OCI-LY1 (cell line): ENCODE data around the gene FGF2.

Experiments used
- CTCF ChIP-seq: fragments of 200-600 bp; sonication (generic), shearing (Covaris generic); IDR thresholded peaks from 2 replicates; pipeline ENCODE4 v1.5.1; 2017; ENCODE audit warnings: mild to moderate bottlenecking, antibody characterized with exemption, low read length, moderate library complexity, mixed read lengths
- EZH2 ChIP-seq: fragments of 200-600 bp; sonication (generic), shearing (Covaris generic); IDR thresholded peaks from 2 replicates; pipeline ENCODE4 v1.8.0; 2017; ENCODE audit warnings: borderline replicate concordance, mixed run types, mild to moderate bottlenecking, antibody characterized with exemption, low read length, moderate library complexity, mixed read lengths

- TF ChIP-seq CTCF = no peak
- no peak for TF ChIP-seq EZH2
These were observed 43.1 kb upstream of the FGF2 start for GRCh38 chr4:122783301-122784215.
